ENCODE data around the gene RPS6KA2. TPM values are rescaled to one million over a fixed set of nuclear protein-coding genes. Genes with fewer than 3 reads are reported as not detected.

Gene RPS6KA2
- polyA plus RNA-seq, 1 donor: 12.5 TPM

DNA sequence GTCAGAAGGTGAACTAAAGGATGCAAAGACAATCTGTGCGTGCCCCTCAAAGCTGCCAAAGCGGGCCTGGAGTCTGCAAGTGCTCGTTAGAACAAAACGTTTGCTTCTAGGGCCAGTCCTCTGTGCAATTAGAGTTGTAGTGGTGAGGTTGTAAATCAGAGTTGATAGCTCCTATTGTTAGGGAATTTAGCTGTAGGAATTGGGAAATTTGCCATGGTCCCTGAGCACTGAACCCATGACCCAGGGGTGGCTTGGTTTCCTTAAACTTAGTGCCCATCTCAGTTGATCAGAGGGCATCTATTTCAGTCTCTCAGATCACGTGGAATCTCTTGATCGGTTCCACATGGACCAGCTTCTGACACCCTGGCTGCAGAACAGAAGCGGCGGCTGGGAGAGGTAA is 18.8 kb upstream of the RPS6KA2 start:
- peaks cover 5% of the 10 kb centered on the region for H3K9me3 ChIP-seq (ENCODE audit: control insufficient read depth, low read depth, low read length)
- no CpG with 5 or more reads among the region's 8 CpGs for WGBS (ENCODE audit: insufficient coverage, low lambda C conversion rate)
- H3K4me3 ChIP-seq (ENCODE audit: low read length): no peak overlapping the region
- no peaks in the 10 kb centered on the region for H3K36me3 ChIP-seq (ENCODE audit: control insufficient read depth, insufficient read depth, low read length)
- DNase-seq: no peak
- no peak overlapping the region for H3K27ac ChIP-seq (ENCODE audit: low read length)
- H3K27me3 ChIP-seq (ENCODE audit: control insufficient read depth, insufficient read depth, low read length): no peaks in the 10 kb centered on the region
- no peaks in the 10 kb centered on the region for H3K4me1 ChIP-seq (ENCODE audit: control insufficient read depth, insufficient read depth, low read length)

GRCh38 chr6:166644681-166645080 is 17.6 kb upstream of the RPS6KA2 start:
- H3K4me1 ChIP-seq (ENCODE audit: control insufficient read depth, insufficient read depth, low read length): no peaks in the 10 kb centered on the region
- peaks cover 9% of the 10 kb centered on the region for H3K27me3 ChIP-seq (ENCODE audit: control insufficient read depth, insufficient read depth, low read length)
- no peaks in the 10 kb centered on the region for H3K36me3 ChIP-seq (ENCODE audit: control insufficient read depth, insufficient read depth, low read length)
- H3K27ac ChIP-seq (ENCODE audit: low read length): no peak overlapping the region
- no peak for DNase-seq
- no CpG with 5 or more reads among the region's 1 CpG for WGBS (ENCODE audit: insufficient coverage, low lambda C conversion rate)
- H3K4me3 ChIP-seq (ENCODE audit: low read length): no peak overlapping the region
- peaks cover 5% of the 10 kb centered on the region for H3K9me3 ChIP-seq (ENCODE audit: control insufficient read depth, low read depth, low read length)

GRCh38 chr6:166643891-166644590 is 17.0 kb upstream of the RPS6KA2 start:
- Histone ChIP-seq H3K27me3 (ENCODE audit: control insufficient read depth, insufficient read depth, low read length) (peaks cover 14% of the 10 kb centered on the region), H3K4me1 (ENCODE audit: control insufficient read depth, insufficient read depth, low read length) (no peaks in the 10 kb centered on the region), H3K4me3 (ENCODE audit: low read length) (no peak overlapping the region), H3K9me3 (ENCODE audit: control insufficient read depth, low read depth, low read length) (peaks cover 5% of the 10 kb centered on the region), H3K36me3 (ENCODE audit: control insufficient read depth, insufficient read depth, low read length) (no peaks in the 10 kb centered on the region), H3K27ac (ENCODE audit: low read length) (no peak overlapping the region)
- WGBS (ENCODE audit: insufficient coverage, low lambda C conversion rate): 100% methylated on average over 1 of the region's 7 CpGs
- DNase-seq: no peak

DNA sequence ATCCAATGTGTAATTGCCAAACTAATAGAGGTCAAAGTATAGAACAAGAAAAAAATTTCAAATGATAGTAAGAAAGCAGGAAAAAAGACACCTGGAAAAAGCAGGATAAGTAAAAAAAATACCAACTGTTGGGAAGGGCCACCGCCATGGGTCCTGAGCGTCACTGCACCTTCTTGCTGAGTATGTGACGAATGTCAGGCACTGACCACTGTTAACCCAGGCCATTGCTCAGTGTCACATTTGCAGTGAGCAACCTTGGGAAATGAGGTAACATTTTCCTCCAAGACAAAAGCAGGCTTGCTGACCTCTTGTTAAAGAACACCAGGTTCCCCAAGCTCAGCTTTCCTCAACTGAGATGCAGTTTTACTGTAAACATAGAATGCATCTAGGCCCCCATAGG is 15.6 kb upstream of the RPS6KA2 start:
- peaks cover 21% of the 10 kb centered on the region for H3K27me3 ChIP-seq (ENCODE audit: control insufficient read depth, insufficient read depth, low read length)
- no peak overlapping the region for H3K4me3 ChIP-seq (ENCODE audit: low read length)
- H3K36me3 ChIP-seq (ENCODE audit: control insufficient read depth, insufficient read depth, low read length): no peaks in the 10 kb centered on the region
- DNase-seq: no peak
- H3K9me3 ChIP-seq (ENCODE audit: control insufficient read depth, low read depth, low read length): peaks cover 1% of the 10 kb centered on the region
- no peaks in the 10 kb centered on the region for H3K4me1 ChIP-seq (ENCODE audit: control insufficient read depth, insufficient read depth, low read length)
- no peak overlapping the region for H3K27ac ChIP-seq (ENCODE audit: low read length)
- WGBS (ENCODE audit: insufficient coverage, low lambda C conversion rate): no CpG with 5 or more reads among the region's 3 CpGs

GRCh38 chr6:166640342-166641043 is 13.4 kb upstream of the RPS6KA2 start:
- no peak overlapping the region for H3K4me3 ChIP-seq (ENCODE audit: low read length)
- no peak for DNase-seq
- H3K9me3 ChIP-seq (ENCODE audit: control insufficient read depth, low read depth, low read length): no peaks in the 10 kb centered on the region
- no peak overlapping the region for H3K27ac ChIP-seq (ENCODE audit: low read length)
- H3K4me1 ChIP-seq (ENCODE audit: control insufficient read depth, insufficient read depth, low read length): no peaks in the 10 kb centered on the region
- H3K27me3 ChIP-seq (ENCODE audit: control insufficient read depth, insufficient read depth, low read length): peaks cover 22% of the 10 kb centered on the region
- no peaks in the 10 kb centered on the region for H3K36me3 ChIP-seq (ENCODE audit: control insufficient read depth, insufficient read depth, low read length)
- WGBS (ENCODE audit: insufficient coverage, low lambda C conversion rate): 43% methylated on average over 1 of the region's 19 CpGs

GRCh38 chr6:166639921-166640320 is 12.9 kb upstream of the RPS6KA2 start:
- H3K4me3 ChIP-seq (ENCODE audit: low read length): no peak overlapping the region
- H3K4me1 ChIP-seq (ENCODE audit: control insufficient read depth, insufficient read depth, low read length): no peaks in the 10 kb centered on the region
- DNase-seq: no peak
- 81% methylated on average over 4 of the region's 6 CpGs for WGBS (ENCODE audit: insufficient coverage, low lambda C conversion rate)
- no peaks in the 10 kb centered on the region for H3K36me3 ChIP-seq (ENCODE audit: control insufficient read depth, insufficient read depth, low read length)
- peaks cover 22% of the 10 kb centered on the region for H3K27me3 ChIP-seq (ENCODE audit: control insufficient read depth, insufficient read depth, low read length)
- H3K9me3 ChIP-seq (ENCODE audit: control insufficient read depth, low read depth, low read length): no peaks in the 10 kb centered on the region
- H3K27ac ChIP-seq (ENCODE audit: low read length): no peak overlapping the region

GRCh38 chr6:166638573-166638964 is 11.5 kb upstream of the RPS6KA2 start:
- H3K9me3 ChIP-seq (ENCODE audit: control insufficient read depth, low read depth, low read length): no peaks in the 10 kb centered on the region
- no peak for DNase-seq
- H3K4me3 ChIP-seq (ENCODE audit: low read length): no peak overlapping the region
- H3K27me3 ChIP-seq (ENCODE audit: control insufficient read depth, insufficient read depth, low read length): peaks cover 26% of the 10 kb centered on the region
- WGBS (ENCODE audit: insufficient coverage, low lambda C conversion rate): no CpG with 5 or more reads among the region's 7 CpGs
- no peaks in the 10 kb centered on the region for H3K4me1 ChIP-seq (ENCODE audit: control insufficient read depth, insufficient read depth, low read length)
- no peak overlapping the region for H3K27ac ChIP-seq (ENCODE audit: low read length)
- H3K36me3 ChIP-seq (ENCODE audit: control insufficient read depth, insufficient read depth, low read length): no peaks in the 10 kb centered on the region

GRCh38 chr6:166637812-166638572 is 10.9 kb upstream of the RPS6KA2 start:
- DNase-seq: no peak

DNA sequence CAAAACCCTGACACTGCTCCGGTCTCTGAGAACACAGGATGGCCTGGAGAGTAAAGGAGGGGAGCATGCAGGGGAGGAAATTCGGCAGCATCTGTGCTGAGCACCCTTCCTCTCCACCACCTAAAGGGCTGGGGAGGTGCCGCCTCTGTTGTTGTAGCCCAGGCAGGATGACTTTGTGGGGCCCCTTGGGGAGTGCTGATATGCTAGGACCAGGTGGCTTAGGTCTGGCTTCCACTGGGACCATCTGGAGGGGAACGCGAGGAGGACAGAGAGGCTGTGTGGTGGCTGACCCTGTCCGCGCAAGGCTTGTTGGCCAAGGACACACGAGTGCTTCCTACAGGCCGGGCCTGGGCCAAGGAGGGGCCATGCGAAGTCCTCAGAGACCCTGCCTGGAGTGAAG is 9.9 kb upstream of the RPS6KA2 start:
- Histone ChIP-seq H3K27ac (ENCODE audit: low read length) (no peak overlapping the region), H3K9me3 (ENCODE audit: control insufficient read depth, low read depth, low read length) (no peaks in the 10 kb centered on the region)

More at GRCh38 chr6:166637812-166638572, 10.9 kb upstream of the RPS6KA2 start:
- Histone ChIP-seq H3K36me3 (ENCODE audit: control insufficient read depth, insufficient read depth, low read length) (no peaks in the 10 kb centered on the region), H3K27me3 (ENCODE audit: control insufficient read depth, insufficient read depth, low read length) (peaks cover 26% of the 10 kb centered on the region), H3K4me3 (ENCODE audit: low read length) (no peak overlapping the region), H3K27ac (ENCODE audit: low read length) (no peak overlapping the region), H3K9me3 (ENCODE audit: control insufficient read depth, low read depth, low read length) (no peaks in the 10 kb centered on the region), H3K4me1 (ENCODE audit: control insufficient read depth, insufficient read depth, low read length) (no peaks in the 10 kb centered on the region)
- WGBS (ENCODE audit: insufficient coverage, low lambda C conversion rate): 90% methylated on average over 4 of the region's 29 CpGs

DNA sequence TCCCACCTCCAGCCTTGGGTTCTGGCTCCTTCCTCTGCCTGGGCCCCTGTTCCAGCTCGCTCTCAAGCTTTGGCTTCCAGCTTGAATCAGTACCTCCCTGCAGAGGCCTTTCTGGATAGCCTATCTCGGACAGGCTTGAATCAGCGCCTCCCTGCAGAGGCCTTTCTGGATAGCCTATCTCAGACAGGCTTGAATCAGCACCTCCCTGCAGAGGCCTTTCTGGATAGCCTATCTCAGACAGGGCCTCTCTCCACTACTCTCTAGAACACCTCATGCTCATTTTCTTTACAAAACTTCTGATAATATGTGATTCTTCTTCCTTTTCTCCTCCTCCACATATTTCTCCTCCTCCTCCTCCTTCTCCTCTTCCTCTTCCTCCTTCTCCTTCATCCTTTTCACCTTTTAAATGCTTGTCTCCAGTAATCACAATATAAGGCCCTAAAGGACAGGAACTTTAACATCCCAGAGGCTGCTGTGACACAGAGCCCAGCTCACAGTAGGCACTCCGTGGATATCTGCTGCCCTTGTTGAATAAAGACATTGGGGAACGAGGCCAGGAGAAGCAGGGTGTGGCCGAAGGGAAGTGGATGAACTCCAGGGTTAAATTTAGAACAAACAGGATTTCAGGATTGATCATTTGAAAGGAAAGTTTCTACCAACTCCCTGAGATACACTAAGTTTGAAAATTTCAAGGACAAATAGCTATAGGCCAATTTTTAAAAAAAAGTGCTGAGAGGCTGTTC is 9.3 kb upstream of the RPS6KA2 start:
- Histone ChIP-seq H3K27me3 (ENCODE audit: control insufficient read depth, insufficient read depth, low read length) (peaks cover 31% of the 10 kb centered on the region), H3K36me3 (ENCODE audit: control insufficient read depth, insufficient read depth, low read length) (no peaks in the 10 kb centered on the region), H3K4me1 (ENCODE audit: control insufficient read depth, insufficient read depth, low read length) (no peaks in the 10 kb centered on the region), H3K27ac (ENCODE audit: low read length) (no peak overlapping the region), H3K4me3 (ENCODE audit: low read length) (no peak overlapping the region), H3K9me3 (ENCODE audit: control insufficient read depth, low read depth, low read length) (no peaks in the 10 kb centered on the region)
- no CpG with 5 or more reads among the region's 6 CpGs for WGBS (ENCODE audit: insufficient coverage, low lambda C conversion rate)
- no peak for DNase-seq

More for the DNA sequence above, 9.9 kb upstream of the RPS6KA2 start:
- WGBS (ENCODE audit: insufficient coverage, low lambda C conversion rate): no CpG with 5 or more reads among the region's 10 CpGs
- DNase-seq: no peak
- peaks cover 28% of the 10 kb centered on the region for H3K27me3 ChIP-seq (ENCODE audit: control insufficient read depth, insufficient read depth, low read length)
- no peaks in the 10 kb centered on the region for H3K36me3 ChIP-seq (ENCODE audit: control insufficient read depth, insufficient read depth, low read length)
- no peaks in the 10 kb centered on the region for H3K4me1 ChIP-seq (ENCODE audit: control insufficient read depth, insufficient read depth, low read length)
- H3K4me3 ChIP-seq (ENCODE audit: low read length): no peak overlapping the region
